DND-41 (cell line): ENCODE results near the gene PCDHGA6.

Experiments
- CTCF ChIP-seq: IDR thresholded peaks from 2 replicates; pipeline ENCODE4 v1.5.1; 2012; ENCODE audit warnings: borderline replicate concordance, low read length, moderate library complexity, mild to moderate bottlenecking; ENCODE audit not compliant: poor library complexity, severe bottlenecking; ENCODE audit errors: extremely low read depth
- EZH2 ChIP-seq: IDR thresholded peaks from 3 replicates; pipeline ENCODE4 v1.6.1; 2012; ENCODE audit warnings: borderline replicate concordance, low read depth, mild to moderate bottlenecking, moderate library complexity, low read length, inconsistent platforms; ENCODE audit not compliant: severe bottlenecking

- no peak for TF ChIP-seq CTCF
- TF ChIP-seq EZH2: no peak
Measured at GRCh38 chr5:141382469-141383294, 9.0 kb downstream of the PCDHGA6 start, which contains the start of gene PCDHGA7.
